Transverse colon (tissue), 4 donors: ENCODE results near the gene ST7L.

Source experiments
- CTCF ChIP-seq, 5 experiments: fragments of 200-600 bp in 3 of 5; fragments of 450-650 bp in 2 of 5; sonication (generic) in 3 of 5; IDR thresholded peaks; 1 replicate in 2 of 5; 2 replicates in 3 of 5; pipeline ENCODE4 v1.5.1; 2016 to 2017; ENCODE audit warnings: antibody characterized with exemption in 5 of 5, inconsistent platforms in 3 of 5, mild to moderate bottlenecking in 2 of 5, moderate library complexity in 1 of 5
- EP300 ChIP-seq: sonication (generic); formaldehyde crosslinking; IDR thresholded peaks from one replicate; pipeline ENCODE4 v1.6.1; 2017; ENCODE audit warnings: antibody characterized with exemption, low read depth
- POLR2A ChIP-seq: fragments of 450-650 bp; IDR thresholded peaks from one replicate; pipeline ENCODE4 v1.6.1; 2016; ENCODE audit warnings: antibody characterized with exemption, mild to moderate bottlenecking, moderate library complexity
- POLR2AphosphoS5 ChIP-seq, 3 donors: sonication (generic); formaldehyde crosslinking; IDR thresholded peaks; one replicate each; pipeline ENCODE4 v1.6.1; 2016; ENCODE audit warnings: antibody characterized with exemption in 3 of 3

- TF ChIP-seq CTCF (IDR thresholded peaks at IDR 0.05) = no peak
- no peak for TF ChIP-seq EP300
- no peak for TF ChIP-seq POLR2AphosphoS5 (IDR thresholded peaks at IDR 0.05)
- no peak for TF ChIP-seq POLR2A
These were observed 15.4 kb upstream of the ST7L start for GRCh38 chr1:112634367-112634766.
